H1 (cell line): ENCODE measurements around the gene ARRB1. TPM values are rescaled to one million over a fixed set of nuclear protein-coding genes. Genes with fewer than 3 reads are reported as not detected.

ENCODE experiments used
- CTCF ChIA-PET: fragments of 300-600 bp; sonication (Branson Sonifier 250); formaldehyde crosslinking; loops from one replicate; lab custom pipeline; 2021; ENCODE audit not compliant: partially characterized antibody; lab: Charles Lee
- POLR2A ChIA-PET: fragments of 300-600 bp; sonication (Branson Sonifier 250); formaldehyde crosslinking; loops from one replicate; lab custom pipeline; 2021; ENCODE audit warnings: inconsistent platforms; ENCODE audit not compliant: partially characterized antibody; lab: Charles Lee
- DNase-seq, 2 experiments: peaks; one replicate each; pipeline versions ENCODE4 v3.0.0 to v3.0.0-alpha.2; 2010 to 2022; ENCODE audit warnings: low spot score in 2 of 2, low read depth in 1 of 2, mixed read lengths in 1 of 2
- FAIRE-seq: peaks from 2 replicates; lab custom pipeline; 2011; peaks lifted over from hg19 to GRCh38; lab: Jason Lieb, UNC
- H2AFZ ChIP-seq: 2 replicates; pipeline ENCODE4 v1.8.1; 2012; ENCODE audit warnings: low read length, inconsistent platforms
- H2AK5ac ChIP-seq: 2 replicates; pipeline ENCODE4 v1.6.1; 2013; ENCODE audit warnings: low read depth, low read length
- H2BK120ac ChIP-seq: replicated peaks from 2 replicates; pipeline ENCODE3; 2013; ENCODE audit warnings: low read depth, low read length, inconsistent platforms
- H2BK12ac ChIP-seq: 2 replicates; pipeline ENCODE4 v1.6.1; 2013; ENCODE audit warnings: low read depth, low read length
- H2BK15ac ChIP-seq: 2 replicates; pipeline ENCODE4 v1.6.1; 2013; ENCODE audit warnings: low read length
- H2BK20ac ChIP-seq: 2 replicates; pipeline ENCODE4 v1.6.1; 2013; ENCODE audit warnings: low read length
- H2BK5ac ChIP-seq: 2 replicates; pipeline ENCODE4 v1.6.1; 2013; ENCODE audit warnings: low read depth, low read length
- H3K14ac ChIP-seq: 2 replicates; pipeline ENCODE4 v1.6.1; 2013; ENCODE audit warnings: inconsistent platforms; ENCODE audit not compliant: insufficient read length
- H3K18ac ChIP-seq: 2 replicates; pipeline ENCODE4 v1.6.1; 2013; ENCODE audit warnings: low read length; ENCODE audit errors: extremely low read depth
- H3K23ac ChIP-seq: 2 replicates; pipeline ENCODE4 v1.6.1; 2013; ENCODE audit warnings: inconsistent platforms; ENCODE audit not compliant: insufficient read length
- H3K23me2 ChIP-seq: 2 replicates; pipeline ENCODE4 v1.6.1; 2013; ENCODE audit warnings: low read depth, low read length
- H3K27ac ChIP-seq: 2 replicates; pipeline ENCODE4 v1.6.1; 2011; ENCODE audit warnings: low read depth, low read length, inconsistent platforms
- H3K27me3 ChIP-seq, 4 experiments: replicated peaks in 1 of 4; 1 replicate in 1 of 4; 2 replicates in 3 of 4; pipeline versions ENCODE4 v1.6.1 to v1.8.1; 2011 to 2013; ENCODE audit warnings: low read length in 3 of 4, mild to moderate bottlenecking in 3 of 4, inconsistent platforms in 2 of 4, mixed read lengths in 2 of 4, moderate library complexity in 1 of 4; ENCODE audit not compliant: control insufficient read depth in 3 of 4, insufficient read depth in 3 of 4; ENCODE audit errors: extremely low read depth in 1 of 4
- H3K36me3 ChIP-seq, 4 experiments: 2 replicates each; pipeline versions ENCODE4 v1.6.1 to v1.8.1; 2011 to 2013; ENCODE audit warnings: mild to moderate bottlenecking in 4 of 4, low read length in 3 of 4, moderate library complexity in 2 of 4, control low read depth in 1 of 4, inconsistent platforms in 1 of 4; ENCODE audit not compliant: insufficient read depth in 4 of 4, control insufficient read depth in 2 of 4
- H3K4ac ChIP-seq: replicated peaks from 2 replicates; pipeline ENCODE3; 2013; ENCODE audit warnings: low read length, low read depth, mixed read lengths, inconsistent platforms; ENCODE audit not compliant: insufficient read length
- H3K4me1 ChIP-seq, 4 experiments: replicated peaks in 1 of 4; 1 replicate in 1 of 4; 2 replicates in 3 of 4; pipeline versions ENCODE4 v1.6.1 to v1.8.1; 2011 to 2013; ENCODE audit warnings: low read length in 3 of 4, inconsistent platforms in 2 of 4, mixed read lengths in 1 of 4; ENCODE audit not compliant: insufficient read depth in 4 of 4, control insufficient read depth in 3 of 4
- H3K4me2 ChIP-seq, 2 experiments: 2 replicates each; pipeline versions ENCODE4 v1.6.1 to v1.8.1; 2011 to 2013; ENCODE audit warnings: low read depth in 2 of 2, low read length in 2 of 2, control low read depth in 1 of 2, inconsistent platforms in 1 of 2, mild to moderate bottlenecking in 1 of 2; ENCODE audit not compliant: insufficient read depth in 1 of 2
- H3K4me3 ChIP-seq, 4 experiments: fragments of 200-600, 300-600 bp in 1 of 4; sonication (generic), shearing (Covaris generic), sonication (Bioruptor Twin) in 1 of 4; 2 replicates each; pipeline versions ENCODE4 v1.5.1 to v1.8.1; 2011 to 2016; ENCODE audit warnings: low read length in 4 of 4, low read depth in 3 of 4, control low read depth in 2 of 4, inconsistent platforms in 2 of 4, mild to moderate bottlenecking in 2 of 4, mixed read lengths in 1 of 4, moderate library complexity in 1 of 4; ENCODE audit not compliant: insufficient read depth in 2 of 4; ENCODE audit errors: extremely low read depth in 1 of 4
- H3K56ac ChIP-seq: replicated peaks from 2 replicates; pipeline ENCODE3; 2013; ENCODE audit warnings: low read depth, mild to moderate bottlenecking, mixed read lengths, low read length, inconsistent platforms; ENCODE audit not compliant: insufficient read length
- H3K79me1 ChIP-seq: 2 replicates; pipeline ENCODE4 v1.6.1; 2013; ENCODE audit warnings: low read depth, low read length, control low read depth
- H3K79me2 ChIP-seq, 2 experiments: 2 replicates each; pipeline versions ENCODE4 v1.6.1 to v1.8.1; 2012 to 2013; ENCODE audit warnings: low read length in 2 of 2, mild to moderate bottlenecking in 2 of 2, inconsistent platforms in 1 of 2; ENCODE audit not compliant: insufficient read depth in 2 of 2, control insufficient read depth in 1 of 2
- H3K9ac ChIP-seq, 4 experiments: replicated peaks in 1 of 4; 1 replicate in 1 of 4; 2 replicates in 3 of 4; pipeline versions ENCODE4 v1.6.1 to v1.8.1; 2011 to 2013; ENCODE audit warnings: low read depth in 3 of 4, low read length in 3 of 4, control low read depth in 2 of 4, mild to moderate bottlenecking in 2 of 4, moderate library complexity in 2 of 4, inconsistent platforms in 1 of 4; ENCODE audit errors: extremely low read depth in 1 of 4
- H3K9me3 ChIP-seq, 2 experiments: 2 replicates each; pipeline versions ENCODE4 v1.6.1 to v1.8.1; 2012 to 2013; ENCODE audit warnings: mild to moderate bottlenecking in 2 of 2, moderate library complexity in 2 of 2, control low read depth in 1 of 2, inconsistent platforms in 1 of 2, low read depth in 1 of 2, low read length in 1 of 2, mixed read lengths in 1 of 2; ENCODE audit not compliant: insufficient read depth in 2 of 2
- H4K20me1 ChIP-seq, 2 experiments: replicated peaks in 1 of 2; 2 replicates each; pipeline versions ENCODE3 to v1.8.1; 2011 to 2013; ENCODE audit warnings: inconsistent platforms in 2 of 2, low read length in 2 of 2, mild to moderate bottlenecking in 1 of 2; ENCODE audit not compliant: insufficient read depth in 2 of 2, control insufficient read depth in 1 of 2
- H4K5ac ChIP-seq: 2 replicates; pipeline ENCODE4 v1.6.1; 2013; ENCODE audit warnings: low read length, low read depth, mixed read lengths, inconsistent platforms; ENCODE audit not compliant: insufficient read length
- H4K8ac ChIP-seq: 2 replicates; pipeline ENCODE4 v1.8.0; 2013; ENCODE audit warnings: mild to moderate bottlenecking, moderate library complexity, low read length, inconsistent platforms; ENCODE audit not compliant: insufficient read depth; ENCODE audit errors: extremely low read depth
- H4K91ac ChIP-seq: replicated peaks from 2 replicates; pipeline ENCODE3; 2013; ENCODE audit warnings: low read length, mixed read lengths, inconsistent platforms; ENCODE audit not compliant: insufficient read length
- ATF3 ChIP-seq: IDR thresholded peaks from 2 replicates; pipeline ENCODE4 v1.6.1; 2011; ENCODE audit warnings: low read depth, mild to moderate bottlenecking, low read length; ENCODE audit not compliant: insufficient read depth
- CEBPB ChIP-seq: IDR thresholded peaks from 2 replicates; pipeline ENCODE4 v1.6.1; 2012; ENCODE audit warnings: low read depth, low read length
- CHD2 ChIP-seq: IDR thresholded peaks from 2 replicates; pipeline ENCODE4 v1.6.1; 2012; ENCODE audit warnings: low read length, improper control_type of control experiment
- E2F6 ChIP-seq: IDR thresholded peaks from 2 replicates; pipeline ENCODE4 v1.6.1; 2012; ENCODE audit warnings: inconsistent platforms
- FOSL1 ChIP-seq: IDR thresholded peaks from 2 replicates; pipeline ENCODE4 v1.6.1; 2011; ENCODE audit warnings: mild to moderate bottlenecking, low read depth, low read length, moderate library complexity; ENCODE audit not compliant: insufficient read depth
- KDM4A ChIP-seq: IDR thresholded peaks from one replicate; pipeline ENCODE4 v1.7.1; 2012; ENCODE audit warnings: low read depth, mild to moderate bottlenecking, moderate library complexity, low read length, inconsistent platforms; ENCODE audit not compliant: severe bottlenecking
- MAX ChIP-seq: IDR thresholded peaks from 2 replicates; pipeline ENCODE4 v1.6.1; 2012; ENCODE audit warnings: inconsistent platforms
- NRF1 ChIP-seq: IDR thresholded peaks from 2 replicates; pipeline ENCODE4 v1.6.1; 2011; ENCODE audit warnings: mild to moderate bottlenecking, low read depth, low read length, improper control_type of control experiment
- RAD21 ChIP-seq, 2 experiments: IDR thresholded peaks in 1 of 2; conservative IDR thresholded peaks in 1 of 2; 2 replicates each; pipeline ENCODE4 v1.6.1; 2011; ENCODE audit warnings: low read depth in 2 of 2, low read length in 2 of 2, improper control_type of control experiment in 1 of 2, inconsistent platforms in 1 of 2, mild to moderate bottlenecking in 1 of 2, moderate library complexity in 1 of 2
- RBBP5 ChIP-seq: IDR thresholded peaks from 2 replicates; pipeline ENCODE4 v1.7.1; 2012; ENCODE audit warnings: low read depth, mild to moderate bottlenecking, inconsistent platforms, low read length, moderate library complexity, borderline replicate concordance
- SP2 ChIP-seq: IDR thresholded peaks from 2 replicates; pipeline ENCODE4 v1.6.1; 2012; ENCODE audit warnings: mild to moderate bottlenecking, low read length, inconsistent platforms
- TBP ChIP-seq: IDR thresholded peaks from 2 replicates; pipeline ENCODE4 v1.6.1; 2011; ENCODE audit warnings: low read depth, low read length, improper control_type of control experiment
- WGBS, 2 experiments: shearing (Covaris generic) in 1 of 2; methylation state at CpG; one replicate each; pipeline versions ENCODE4 v1.1.6 to v1.1.7; 2013 to 2015; ENCODE audit warnings: low lambda C conversion rate in 2 of 2, mixed read lengths in 2 of 2, inconsistent platforms in 1 of 2, low coverage in 1 of 2, missing lambda C conversion rate in 1 of 2; ENCODE audit not compliant: insufficient replicate concordance in 2 of 2, insufficient coverage in 1 of 2, insufficient read length in 1 of 2; ENCODE audit errors: extremely low coverage in 1 of 2, missing lambda C conversion rate in 1 of 2; 5-methylcytosine and 5-hydroxymethylcytosine counted together
- polyA plus RNA-seq, 7 experiments: library from polyadenylated mRNA; depleted of rRNA in 3 of 7; stranded (reverse) in 5 of 7; unstranded in 2 of 7; fragments of >200 nt in 5 of 7; fragments of 200-250 nt in 2 of 7; gene quantifications; 1 replicate in 5 of 7; 2 replicates in 1 of 7; 4 replicates in 1 of 7; pipeline versions ENCODE4 v1.2.1 to v1.2.3, GENCODE V29; 2011 to 2013; ENCODE audit warnings: missing spikeins in 2 of 7, mixed read lengths in 2 of 7
- total RNA-seq: library from RNA; stranded (reverse); fragmentation: NEBNext Ultra II Directional; extraction: Animal tissue kit (Norgen Biotek cat#: 25700); gene quantifications from 2 replicates; pipeline ENCODE4 v1.2.1, GENCODE V29; 2021

Gene ARRB1
- total and polyA plus RNA-seq, 2 of the 8 experiments (the other 6 are each of a cell fraction or from before 2014, with no cell fraction given) = 9.4 to 31.8 TPM

- Histone ChIP-seq H3K9ac (no peak overlapping the region), H3K4me3 (no peak overlapping the region), H2AK5ac (no peak overlapping the region), H3K23ac (no peak overlapping the region), H3K27me3 (no peaks in the 10 kb centered on the region), H2BK20ac (no peak overlapping the region), H3K4me1 (peaks cover 0 to 3% (median 1%) of the 10 kb centered on the region in 4 experiments; a peak in 2 of 7 replicates), H3K23me2 (no peaks in the 10 kb centered on the region), H2BK15ac (no peak overlapping the region), H3K4me2 (peak overlapping the region in 1 of 2 experiments; percentile 21; a peak in 1 of 4 replicates), H2AFZ (0 out of 2 replicates have a peak overlapping the region, but pooled peaks have one; percentile 51), H4K8ac (peak overlapping the region; percentile 14; the same call in 1 of the 2 replicates), H4K5ac (no peak overlapping the region), H4K91ac (peak overlapping the region; percentile 27), H2BK5ac (no peak overlapping the region), H3K18ac (no peak overlapping the region), H4K20me1 (no peaks in the 10 kb centered on the region), H3K4ac (no peak overlapping the region), H3K79me1 (no peaks in the 10 kb centered on the region), H3K9me3 (no peaks in the 10 kb centered on the region), H3K56ac (no peak overlapping the region), H3K27ac (no peak overlapping the region), H3K79me2 (no peaks in the 10 kb centered on the region), H3K14ac (no peak overlapping the region), H2BK120ac (no peak overlapping the region), H3K36me3 (no peaks in the 10 kb centered on the region), H2BK12ac (no peak overlapping the region)
- WGBS, 2 experiments = 53% methylated on average over 3 of the region's 3 CpGs; no CpG with 5 or more reads in 1 of the 2 experiments
- ChIA-PET CTCF (interaction anchor here (0.8 to 16.6 kb wide), 17 partner anchors 9 to 239 kb away, joined by 3 to 327 read pairs (median 8); partner anchors contain the start of gene ARRB1), POLR2A (interaction anchor here (0.7 to 20.0 kb wide), 4 partner anchors 20 to 52 kb away, joined by 3 to 269 read pairs (median 20); partner anchors contain the start of gene RPS3)
- FAIRE-seq = no peak
- no peak for DNase-seq
- TF ChIP-seq ATF3 (no peak), MAX (no peak), TBP (no peak), SP2 (no peak), FOSL1 (no peak), KDM4A (no peak), CHD2 (no peak), RBBP5 (peak; percentile 34; the same call in 1 of the 2 replicates), E2F6 (no peak), NRF1 (no peak), CEBPB (no peak), RAD21 (IDR thresholded peaks at IDR 0.05 in 1 of 2, conservative IDR thresholded peaks at IDR 0.05 in 1 of 2; ENCODE audit: low read depth in 2 of 2, low read length in 2 of 2) (peak in 1 of 2 experiments; percentile 3; a peak in 1 of 4 replicates)
These were observed 31.8 kb upstream of the ARRB1 start for GRCh38 chr11:75383246-75383645.
